Stimulated activated CD8-positive, alpha-beta memory T cell treated with anti-CD3 and anti-CD28 coated beads, Interleukin-15, amount 100 ng/mL, for 48 hours (primary cell): Measurements from ENCODE around the gene CEL.
"Not testable (repeated sequence)": the region's sequence is repeated elsewhere in the genome, so short reads cannot be mapped to it uniquely, and the experiment has no call there.

Source experiments
- DNase-seq, 2 donors: peaks; one replicate each; pipeline ENCODE4 v3.0.0-alpha.2; 2020; ENCODE audit warnings: low read depth in 2 of 2

Gene CEL

GRCh38 chr9:133061764-133062145 lies at the start of gene CEL:
TSS of gene CEL (plus strand) at chr9:133061981. CDS start at chr9:133062003, 22 bp downstream.
- not testable (repeated sequence) for DNase-seq

- DNase-seq = no peak
These were observed 47.1 kb upstream of the CEL start for GRCh38 chr9:133014696-133015095.

- DNase-seq = peak; percentile 27 to 37
These were observed 38.5 kb upstream of the CEL start for GRCh38 chr9:133023117-133023890.

GRCh38 chr9:133026426-133026825 lies 35.4 kb upstream of the CEL start:
- DNase-seq = no peak

- no peak for DNase-seq
These were observed 34.6 kb upstream of the CEL start for GRCh38 chr9:133027134-133027533.

GRCh38 chr9:133028221-133028620 lies 33.6 kb upstream of the CEL start:
- DNase-seq = no peak

GRCh38 chr9:133029994-133030316 lies 31.8 kb upstream of the CEL start:
- DNase-seq = no peak

- peak; percentile 82 to 84 for DNase-seq
These were observed 31.3 kb upstream of the CEL start, which contains the start of gene GTF3C5 for GRCh38 chr9:133030317-133031129. TSS of gene GTF3C5 (plus strand) at chr9:133030997. CDS start at chr9:133031012, 15 bp downstream.

GRCh38 chr9:133031130-133031422 lies 30.7 kb upstream of the CEL start:
- no peak for DNase-seq

GRCh38 chr9:133031496-133031911 lies 30.3 kb upstream of the CEL start:
- no peak for DNase-seq

GRCh38 chr9:133032171-133032570 lies 29.6 kb upstream of the CEL start:
- no peak for DNase-seq

- no peak for DNase-seq
These were observed 26.1 kb upstream of the CEL start for GRCh38 chr9:133035669-133036068.

- DNase-seq = no peak
These were observed 23.8 kb upstream of the CEL start for GRCh38 chr9:133037775-133038515.

GRCh38 chr9:133040892-133041479 lies 20.8 kb upstream of the CEL start:
- not testable (repeated sequence) for DNase-seq

GRCh38 chr9:133041958-133042357 lies 19.8 kb upstream of the CEL start:
- DNase-seq = no peak

GRCh38 chr9:133042676-133043075 lies 19.1 kb upstream of the CEL start:
- no peak for DNase-seq

- DNase-seq = no peak
These were observed 18.2 kb upstream of the CEL start for GRCh38 chr9:133043449-133044035.

GRCh38 chr9:133044125-133044524 lies 17.7 kb upstream of the CEL start:
- no peak for DNase-seq

GRCh38 chr9:133044661-133045060 lies 17.1 kb upstream of the CEL start:
- no peak for DNase-seq

- DNase-seq = no peak
These were observed 16.6 kb upstream of the CEL start for GRCh38 chr9:133045132-133045531.

- DNase-seq = no peak
These were observed 15.4 kb upstream of the CEL start for GRCh38 chr9:133046196-133046899.
